Measurements from ENCODE around the gene SERTM2.

SERTM2 gene

DNA sequence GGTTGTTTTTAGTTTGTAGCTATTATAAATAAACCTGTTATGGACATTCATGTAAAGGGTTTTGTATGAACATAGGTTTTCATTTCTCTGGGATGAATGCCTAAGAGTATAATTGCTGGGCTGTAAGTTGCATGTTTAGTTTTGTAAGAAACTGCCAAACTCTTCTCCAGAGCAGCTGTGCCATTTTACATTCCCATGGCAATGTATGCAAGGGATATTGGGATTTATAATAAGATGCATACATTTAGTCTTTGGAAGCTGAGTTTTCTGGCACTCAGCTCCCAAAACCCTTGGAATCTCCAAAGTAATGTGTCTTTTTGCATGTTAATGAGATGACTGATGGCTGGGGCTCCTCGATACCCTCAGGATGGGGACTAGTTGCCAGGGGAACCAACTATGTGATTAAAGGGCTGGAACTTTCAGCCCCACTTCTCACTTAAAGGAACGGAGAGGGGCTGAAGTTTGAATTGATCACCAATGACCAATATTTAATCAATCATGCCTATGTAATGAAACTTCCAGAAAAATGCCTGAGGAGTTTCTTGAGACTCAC lies 44.0 kb downstream of the SERTM2 start:
- H3K4me3 ChIP-seq (replicated peaks; ENCODE audit: low read depth, low read length), result no peak overlapping the region
- DNase-seq (ENCODE audit: extremely low read depth, low read depth), result no peak
- TF ChIP-seq, protein P1, sequence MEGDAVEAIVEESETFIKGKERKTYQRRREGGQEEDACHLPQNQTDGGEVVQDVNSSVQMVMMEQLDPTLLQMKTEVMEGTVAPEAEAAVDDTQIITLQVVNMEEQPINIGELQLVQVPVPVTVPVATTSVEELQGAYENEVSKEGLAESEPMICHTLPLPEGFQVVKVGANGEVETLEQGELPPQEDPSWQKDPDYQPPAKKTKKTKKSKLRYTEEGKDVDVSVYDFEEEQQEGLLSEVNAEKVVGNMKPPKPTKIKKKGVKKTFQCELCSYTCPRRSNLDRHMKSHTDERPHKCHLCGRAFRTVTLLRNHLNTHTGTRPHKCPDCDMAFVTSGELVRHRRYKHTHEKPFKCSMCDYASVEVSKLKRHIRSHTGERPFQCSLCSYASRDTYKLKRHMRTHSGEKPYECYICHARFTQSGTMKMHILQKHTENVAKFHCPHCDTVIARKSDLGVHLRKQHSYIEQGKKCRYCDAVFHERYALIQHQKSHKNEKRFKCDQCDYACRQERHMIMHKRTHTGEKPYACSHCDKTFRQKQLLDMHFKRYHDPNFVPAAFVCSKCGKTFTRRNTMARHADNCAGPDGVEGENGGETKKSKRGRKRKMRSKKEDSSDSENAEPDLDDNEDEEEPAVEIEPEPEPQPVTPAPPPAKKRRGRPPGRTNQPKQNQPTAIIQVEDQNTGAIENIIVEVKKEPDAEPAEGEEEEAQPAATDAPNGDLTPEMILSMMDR (IDR thresholded peaks at IDR 0.05; ENCODE audit: low read depth, low read length, missing control alignments), result no peak

DNA sequence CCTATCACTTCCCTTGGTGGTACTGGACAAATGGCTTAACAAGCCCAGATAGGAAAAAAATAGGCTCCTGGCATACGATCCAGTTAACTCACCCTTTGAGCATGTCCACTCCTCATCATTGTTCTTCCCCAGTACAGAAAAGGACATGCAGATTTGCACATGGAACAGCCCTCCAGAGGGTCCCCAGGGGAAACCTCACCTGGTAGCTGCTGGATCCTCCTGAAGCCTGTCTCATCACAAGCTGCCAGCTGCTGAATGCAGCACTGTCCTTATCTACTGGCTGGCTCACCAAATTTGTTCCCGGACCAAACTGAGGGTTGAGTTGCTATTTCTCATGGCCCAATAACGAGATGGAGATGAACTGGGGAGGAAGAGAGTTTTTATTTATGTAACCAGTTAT lies 49.4 kb downstream of the SERTM2 start:
- H3K4me3 ChIP-seq (replicated peaks; ENCODE audit: low read depth, low read length), result no peak overlapping the region
- TF ChIP-seq, protein P1 (IDR thresholded peaks at IDR 0.05; ENCODE audit: low read depth, low read length, missing control alignments), result no peak
- no peak for DNase-seq (ENCODE audit: extremely low read depth, low read depth)

DNA sequence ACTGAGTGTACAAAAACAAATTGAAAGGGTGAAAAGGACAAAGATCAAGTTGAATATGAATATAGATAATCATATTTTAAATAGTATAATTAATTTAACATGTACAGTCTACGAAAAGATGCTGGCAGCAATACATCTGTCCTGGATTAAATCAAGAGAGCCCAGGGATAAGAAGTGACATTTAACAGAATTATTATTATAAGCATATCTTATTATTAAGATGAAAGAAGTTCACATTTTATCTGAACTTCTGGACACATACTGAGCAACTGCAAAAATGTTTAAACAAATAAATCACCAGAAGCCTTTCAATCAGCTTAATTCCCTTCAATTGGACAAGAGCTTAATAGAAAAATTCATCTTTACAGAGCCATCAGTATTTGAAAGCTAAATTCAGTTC lies 50.4 kb downstream of the SERTM2 start:
- TF ChIP-seq, protein P1 (IDR thresholded peaks at IDR 0.05; ENCODE audit: low read depth, low read length, missing control alignments), result no peak
- no peak for DNase-seq (ENCODE audit: extremely low read depth, low read depth)
- no peak overlapping the region for H3K4me3 ChIP-seq (replicated peaks; ENCODE audit: low read depth, low read length)

DNA sequence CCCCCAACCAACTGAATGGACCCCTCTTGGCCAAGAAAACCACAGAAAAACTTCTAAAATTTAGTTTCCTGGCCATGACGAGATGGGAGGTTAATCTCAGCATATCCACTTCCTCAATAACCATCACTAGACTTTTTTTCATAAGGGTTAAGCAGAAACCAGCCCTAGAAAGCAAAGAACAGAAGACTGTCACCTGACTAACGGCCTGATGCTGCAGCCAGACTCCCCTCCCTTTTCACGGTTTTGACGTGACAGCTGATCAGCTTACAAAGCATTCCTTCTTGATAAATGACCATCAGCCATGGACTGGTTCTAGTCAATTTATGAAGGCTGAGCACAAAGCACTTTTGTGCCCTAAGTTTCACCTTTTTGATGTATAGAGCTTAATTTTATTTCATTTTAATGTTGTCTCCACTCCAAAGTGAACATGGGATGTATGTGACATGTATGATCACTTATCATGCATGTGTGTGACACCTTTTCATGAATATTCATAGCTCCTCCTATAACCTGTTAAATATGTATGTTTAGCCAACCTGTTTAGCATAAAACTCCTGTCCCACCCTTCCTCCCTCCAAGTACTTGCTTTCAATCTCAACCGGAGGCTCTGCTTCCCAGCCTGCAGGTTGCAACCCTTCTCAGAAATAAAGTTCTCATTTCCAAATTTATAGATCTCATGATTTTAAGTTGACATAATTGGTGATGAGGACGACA lies 56.3 kb downstream of the SERTM2 start:
- no peak for DNase-seq (ENCODE audit: extremely low read depth, low read depth)
- TF ChIP-seq, protein P1 (IDR thresholded peaks at IDR 0.05; ENCODE audit: low read depth, low read length, missing control alignments), result no peak
- H3K4me3 ChIP-seq (replicated peaks; ENCODE audit: low read depth, low read length), result no peak overlapping the region

DNA sequence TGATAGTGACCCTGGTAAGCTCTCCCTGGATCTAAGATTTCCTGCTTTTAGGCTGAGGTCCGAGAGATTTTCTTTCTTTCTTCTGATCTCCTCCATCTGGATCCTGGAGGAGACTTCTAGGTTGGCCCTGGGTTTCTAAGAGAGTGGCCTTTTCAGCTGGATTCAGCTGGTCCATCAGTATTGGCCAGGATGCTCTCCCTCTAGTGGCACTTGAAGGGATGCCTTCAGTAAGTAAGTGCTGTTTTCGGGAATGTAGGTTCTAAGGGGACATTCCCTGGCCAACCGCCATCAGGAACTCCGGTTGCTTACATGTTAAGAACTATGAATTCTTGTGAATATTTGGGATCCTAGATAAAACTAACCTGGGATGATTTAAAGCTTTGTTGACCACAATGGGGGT lies 56.9 kb downstream of the SERTM2 start:
- no peak for DNase-seq (ENCODE audit: extremely low read depth, low read depth)
- TF ChIP-seq, protein P1 (IDR thresholded peaks at IDR 0.05; ENCODE audit: low read depth, low read length, missing control alignments), result peak; percentile 28
- H3K4me3 ChIP-seq (replicated peaks; ENCODE audit: low read depth, low read length), result no peak overlapping the region

DNA sequence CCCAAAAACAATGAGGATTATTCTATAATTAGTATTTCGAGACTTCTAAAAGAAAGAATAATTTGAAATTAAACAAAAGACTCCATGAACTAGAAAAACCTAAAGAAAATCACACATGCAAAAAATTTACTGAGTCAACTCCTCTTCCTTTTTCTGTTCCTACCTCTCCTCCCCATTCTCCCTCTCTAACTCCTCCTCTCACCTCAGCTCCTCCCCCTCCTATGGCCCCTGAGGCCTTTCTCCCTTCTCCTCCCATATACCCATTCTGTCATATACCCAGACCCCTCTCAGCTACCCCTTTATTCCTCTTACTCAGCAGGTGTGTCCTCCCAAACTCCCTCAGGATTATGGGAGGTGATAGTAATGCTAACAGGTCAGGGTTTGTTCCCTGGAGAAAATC lies 57.4 kb downstream of the SERTM2 start:
- TF ChIP-seq, protein P1 (IDR thresholded peaks at IDR 0.05; ENCODE audit: low read depth, low read length, missing control alignments), result no peak
- no peak overlapping the region for H3K4me3 ChIP-seq (replicated peaks; ENCODE audit: low read depth, low read length)
- no peak for DNase-seq (ENCODE audit: extremely low read depth, low read depth)
